ENCODE data around the gene SPNS2. TPM values are rescaled to one million over a fixed set of nuclear protein-coding genes. Genes with fewer than 3 reads are reported as not detected.

Gene SPNS2
- total RNA-seq, 2 donors from 2014 or later: 7.2 to 16.8 TPM

DNA sequence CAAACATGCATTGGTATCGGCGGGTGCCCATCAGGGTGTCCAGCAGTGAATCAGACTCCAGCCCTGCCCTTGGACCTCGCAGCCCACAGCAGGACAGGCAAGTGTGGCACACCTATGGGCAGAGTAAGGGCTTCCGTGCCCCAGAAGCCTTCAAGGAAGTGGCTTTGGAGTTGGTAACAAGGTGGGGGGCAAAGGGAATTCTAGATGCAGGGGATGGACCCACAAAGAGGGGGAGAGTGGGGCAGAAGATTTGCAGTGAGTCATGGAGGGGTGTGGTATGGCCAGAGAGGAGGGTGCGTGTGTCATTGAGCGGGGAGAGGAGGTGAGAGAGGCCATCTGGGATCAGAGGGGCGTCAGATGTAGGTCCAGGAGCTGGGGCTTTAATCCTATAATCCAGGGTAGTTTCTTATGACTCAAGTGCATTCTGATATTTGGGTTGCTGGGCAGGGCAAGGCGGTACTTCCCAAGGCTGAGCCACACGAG lies 8.5 kb upstream of the SPNS2 start:
- TF ChIP-seq, protein P1, sequence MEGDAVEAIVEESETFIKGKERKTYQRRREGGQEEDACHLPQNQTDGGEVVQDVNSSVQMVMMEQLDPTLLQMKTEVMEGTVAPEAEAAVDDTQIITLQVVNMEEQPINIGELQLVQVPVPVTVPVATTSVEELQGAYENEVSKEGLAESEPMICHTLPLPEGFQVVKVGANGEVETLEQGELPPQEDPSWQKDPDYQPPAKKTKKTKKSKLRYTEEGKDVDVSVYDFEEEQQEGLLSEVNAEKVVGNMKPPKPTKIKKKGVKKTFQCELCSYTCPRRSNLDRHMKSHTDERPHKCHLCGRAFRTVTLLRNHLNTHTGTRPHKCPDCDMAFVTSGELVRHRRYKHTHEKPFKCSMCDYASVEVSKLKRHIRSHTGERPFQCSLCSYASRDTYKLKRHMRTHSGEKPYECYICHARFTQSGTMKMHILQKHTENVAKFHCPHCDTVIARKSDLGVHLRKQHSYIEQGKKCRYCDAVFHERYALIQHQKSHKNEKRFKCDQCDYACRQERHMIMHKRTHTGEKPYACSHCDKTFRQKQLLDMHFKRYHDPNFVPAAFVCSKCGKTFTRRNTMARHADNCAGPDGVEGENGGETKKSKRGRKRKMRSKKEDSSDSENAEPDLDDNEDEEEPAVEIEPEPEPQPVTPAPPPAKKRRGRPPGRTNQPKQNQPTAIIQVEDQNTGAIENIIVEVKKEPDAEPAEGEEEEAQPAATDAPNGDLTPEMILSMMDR (IDR thresholded peaks at IDR 0.05): no peak
- no peaks in the 10 kb centered on the region for H3K4me1 ChIP-seq

DNA sequence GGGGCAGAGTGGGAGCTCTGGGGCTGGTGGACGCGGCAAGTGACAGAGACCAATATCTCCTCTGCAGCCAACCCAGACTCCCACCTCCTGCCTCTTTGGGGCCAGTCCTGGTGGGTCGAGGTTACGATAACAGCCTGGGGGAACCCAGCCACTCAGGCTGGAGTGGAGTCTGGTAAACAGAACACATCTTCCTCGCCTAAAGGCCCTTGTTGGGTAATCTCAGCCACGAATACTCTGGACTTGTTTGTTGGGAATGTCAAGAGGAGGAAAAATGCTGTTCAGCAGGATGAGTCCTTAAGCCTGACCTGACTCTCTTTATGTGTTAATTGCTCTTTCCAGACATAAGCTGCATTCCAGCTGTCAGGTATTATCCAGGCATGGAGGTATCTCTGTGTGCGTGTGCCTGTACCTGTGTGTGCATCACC lies 8.0 kb upstream of the SPNS2 start:
- no peak for DNase-seq (ENCODE audit: low spot score)
- Histone ChIP-seq H3K4me1 (no peaks in the 10 kb centered on the region), H3K36me3 (no peaks in the 10 kb centered on the region), H3K9me3 (no peaks in the 10 kb centered on the region), H3K27ac (no peak overlapping the region), H3K4me3 (no peak overlapping the region), H3K27me3 (no peaks in the 10 kb centered on the region)
- TF ChIP-seq, protein P1 (IDR thresholded peaks at IDR 0.05): no peak

More for the DNA sequence above, 8.5 kb upstream of the SPNS2 start:
- Histone ChIP-seq H3K36me3 (no peaks in the 10 kb centered on the region), H3K4me3 (no peak overlapping the region), H3K27me3 (no peaks in the 10 kb centered on the region), H3K27ac (no peak overlapping the region), H3K9me3 (no peaks in the 10 kb centered on the region)
- DNase-seq (ENCODE audit: low spot score): no peak

DNA sequence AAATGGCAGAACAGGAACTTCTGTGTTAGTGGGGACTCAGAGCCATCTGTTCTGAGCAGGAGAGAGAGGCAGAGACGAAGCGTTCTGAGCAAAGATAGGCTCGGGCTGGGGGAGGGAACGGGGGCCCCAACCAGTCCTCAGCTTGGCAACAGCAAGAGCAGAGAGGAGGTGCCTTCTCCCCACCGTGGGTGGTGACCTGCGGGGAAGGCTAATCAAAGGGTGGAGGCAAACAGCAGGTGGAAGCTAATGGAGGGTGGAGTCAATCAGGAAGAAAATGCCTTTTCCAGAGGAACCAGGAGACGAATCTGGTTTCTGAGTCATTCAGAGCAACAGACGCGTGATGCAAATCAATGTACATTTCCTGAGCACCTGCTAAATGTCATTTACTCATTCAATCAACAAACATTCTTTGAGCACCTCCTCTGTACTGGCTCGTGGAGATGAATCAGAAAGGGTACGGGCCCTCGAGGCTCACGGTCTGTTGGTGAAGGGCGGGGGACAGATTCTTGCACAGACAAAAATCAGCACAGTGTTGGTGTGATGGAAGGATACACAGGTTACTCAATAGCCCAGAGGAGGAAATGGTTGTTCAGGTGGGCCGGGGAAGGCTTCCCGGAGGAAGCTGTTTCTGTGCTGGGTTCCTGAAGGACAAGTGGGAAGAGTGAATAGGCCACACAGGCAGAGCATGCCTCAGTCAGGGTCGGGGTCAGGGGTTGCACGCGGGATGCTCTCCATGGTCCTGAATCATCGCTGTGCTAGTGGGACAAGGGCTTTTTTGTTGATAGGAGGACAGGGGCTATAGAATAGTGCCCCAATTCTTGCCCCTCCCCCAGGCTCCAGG lies 5.7 kb upstream of the SPNS2 start:
- Histone ChIP-seq H3K4me3 (no peak overlapping the region), H3K36me3 (no peaks in the 10 kb centered on the region), H3K27me3 (no peaks in the 10 kb centered on the region), H3K4me1 (peaks cover 0 to 2% of the 10 kb centered on the region in 2 donors), H3K9me3 (no peaks in the 10 kb centered on the region), H3K27ac (no peak overlapping the region)
- DNase-seq (ENCODE audit: low spot score): no peak
- TF ChIP-seq, protein P1 (IDR thresholded peaks at IDR 0.05): no peak

DNA sequence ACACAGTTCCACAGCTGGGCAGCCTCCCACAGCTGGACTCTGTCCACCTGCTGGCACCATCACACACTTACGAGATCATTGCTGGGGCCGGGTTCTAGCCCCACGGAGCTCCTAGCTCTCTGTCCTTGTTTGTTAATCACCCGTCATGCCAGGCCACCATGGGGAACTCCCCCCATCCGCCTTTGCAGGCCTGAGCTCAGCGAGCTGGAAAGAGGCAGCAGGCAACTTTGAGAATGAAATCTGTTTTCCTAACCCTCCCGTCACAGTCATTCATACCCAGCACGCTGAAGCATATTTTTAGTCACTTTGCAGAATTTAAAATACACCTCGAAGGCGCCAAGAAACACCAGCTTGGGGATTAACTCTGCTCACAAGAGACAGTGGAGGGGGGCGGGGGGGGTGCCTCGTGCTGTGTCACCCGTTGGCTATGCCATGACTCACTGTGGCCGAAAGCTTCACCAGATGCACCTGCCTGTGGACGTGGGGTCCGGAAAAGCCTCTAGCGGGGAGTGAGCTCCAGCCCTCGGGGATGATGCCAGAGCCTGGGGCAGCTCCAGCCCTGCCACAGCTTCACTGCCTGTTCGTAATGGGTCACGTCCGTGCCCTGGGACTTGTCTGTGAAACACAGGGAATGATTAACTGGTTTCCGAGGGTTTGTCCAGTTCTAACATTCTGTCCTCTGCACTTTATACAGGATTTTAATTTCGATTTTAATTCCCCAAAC lies 1.4 kb upstream of the SPNS2 start:
- no peaks in the 10 kb centered on the region for H3K27me3 ChIP-seq
- H3K4me1 ChIP-seq: peaks cover 0 to 33% of the 10 kb centered on the region in 2 donors
- H3K36me3 ChIP-seq: no peaks in the 10 kb centered on the region
- no peak overlapping the region for H3K27ac ChIP-seq
- TF ChIP-seq, protein P1 (IDR thresholded peaks at IDR 0.05): no peak
- no peaks in the 10 kb centered on the region for H3K9me3 ChIP-seq
- no peak for DNase-seq (ENCODE audit: low spot score)
- H3K4me3 ChIP-seq: no peak overlapping the region

DNA sequence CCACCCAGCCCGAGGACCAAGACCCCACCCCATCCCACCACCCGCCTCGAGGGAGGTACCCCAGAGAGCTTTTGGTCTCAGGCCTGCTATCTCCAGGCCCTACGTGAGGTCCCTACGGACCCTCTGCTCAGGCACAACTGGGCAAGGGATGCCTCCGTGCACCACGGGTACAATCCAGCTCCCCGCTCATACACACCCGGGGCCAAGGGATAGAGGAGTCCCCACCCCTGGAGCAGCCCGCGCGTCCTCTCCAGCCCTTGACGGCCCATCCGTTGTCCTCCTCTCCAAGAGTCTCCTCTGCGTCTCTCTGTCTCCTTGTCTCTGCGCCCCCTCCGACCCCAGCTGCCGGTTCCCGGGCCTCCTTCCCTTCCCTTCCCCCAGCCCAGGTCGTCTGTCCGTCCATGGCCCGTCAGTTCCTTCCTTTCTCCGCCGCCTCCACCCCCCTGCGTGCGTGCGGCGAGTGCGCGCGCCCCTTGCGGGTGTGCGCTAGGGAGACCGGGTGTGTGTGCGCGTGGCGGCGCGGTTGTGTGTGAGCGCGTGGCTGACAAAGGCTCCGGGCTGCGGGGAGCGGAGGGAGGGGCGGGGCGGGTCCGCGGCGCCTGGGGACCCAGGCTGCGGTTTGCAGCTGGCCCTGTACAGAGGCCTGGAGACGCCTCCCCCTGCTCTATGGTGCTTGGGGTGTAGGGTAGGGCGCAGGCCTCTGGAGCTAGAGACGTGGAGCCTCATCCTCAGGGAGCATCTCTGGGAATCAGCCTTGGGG lies 930 bp downstream of the SPNS2 start:
- Histone ChIP-seq H3K9me3 (no peaks in the 10 kb centered on the region), H3K36me3 (no peaks in the 10 kb centered on the region), H3K27ac (peak overlapping the region; percentile 35 to 51), H3K4me3 (peak overlapping the region; percentile 41 to 59), H3K4me1 (peaks cover 0 to 54% of the 10 kb centered on the region in 2 donors), H3K27me3 (no peaks in the 10 kb centered on the region)
- DNase-seq (ENCODE audit: low spot score): no peak
- TF ChIP-seq, protein P1 (IDR thresholded peaks at IDR 0.05): no peak

All from right atrium auricular region (tissue), 2 donors.